Measurements from ENCODE around the gene ARPC4.

DNA sequence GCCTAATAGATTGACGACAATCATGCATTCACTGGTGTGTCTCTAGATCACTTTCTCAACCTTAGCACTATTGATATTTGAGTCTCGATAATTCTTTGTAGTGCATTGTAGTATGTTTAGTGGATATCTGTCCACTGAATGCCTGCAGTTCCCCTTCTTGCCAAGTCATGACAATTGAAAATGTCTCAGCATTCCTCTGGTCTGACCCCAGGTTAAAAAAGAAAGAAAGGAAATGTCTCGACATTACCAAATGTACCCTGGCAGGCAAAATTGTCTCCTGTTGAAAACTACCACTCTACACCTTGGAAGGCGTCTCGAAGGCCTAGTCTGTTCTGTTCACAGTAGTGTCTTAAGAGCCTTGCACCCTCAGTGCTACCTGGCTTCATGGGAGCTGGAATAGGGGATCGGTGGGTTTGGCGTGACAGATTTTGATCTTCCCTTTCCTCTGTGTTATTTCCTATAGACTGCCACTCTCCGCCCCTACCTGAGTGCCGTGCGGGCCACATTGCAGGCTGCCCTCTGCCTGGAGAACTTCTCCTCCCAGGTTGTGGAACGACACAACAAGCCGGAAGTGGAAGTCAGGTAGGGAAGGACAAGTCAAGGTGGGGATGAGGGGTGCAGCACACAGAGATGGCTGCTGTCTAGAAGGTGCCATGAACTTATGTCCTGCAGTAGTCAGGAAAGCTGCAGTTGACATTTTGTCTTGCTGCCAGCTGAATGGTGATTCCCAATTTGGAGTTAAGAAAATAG, 4.5 kb downstream of the ARPC4 start:
- no peak for TF ChIP-seq POLR2A (IDR thresholded peaks at IDR 0.05)
- TF ChIP-seq CTCF (IDR thresholded peaks at IDR 0.05) = no peak
- no peak for TF ChIP-seq POLR2AphosphoS5 (IDR thresholded peaks at IDR 0.05)
- no peak for TF ChIP-seq EP300 (IDR thresholded peaks at IDR 0.05)
